Activated naive CD4-positive, alpha-beta T cell (primary cell): Measurements from ENCODE around the gene SLC27A3.
A peak's percentile ranks its signal among the peaks of the same experiment; 100 is the strongest.

ENCODE experiments used
- DNase-seq, 4 experiments: peaks; one replicate each; lab custom pipeline; 2025; lab: John Stamatoyannopoulos, UW

Gene SLC27A3

DNA sequence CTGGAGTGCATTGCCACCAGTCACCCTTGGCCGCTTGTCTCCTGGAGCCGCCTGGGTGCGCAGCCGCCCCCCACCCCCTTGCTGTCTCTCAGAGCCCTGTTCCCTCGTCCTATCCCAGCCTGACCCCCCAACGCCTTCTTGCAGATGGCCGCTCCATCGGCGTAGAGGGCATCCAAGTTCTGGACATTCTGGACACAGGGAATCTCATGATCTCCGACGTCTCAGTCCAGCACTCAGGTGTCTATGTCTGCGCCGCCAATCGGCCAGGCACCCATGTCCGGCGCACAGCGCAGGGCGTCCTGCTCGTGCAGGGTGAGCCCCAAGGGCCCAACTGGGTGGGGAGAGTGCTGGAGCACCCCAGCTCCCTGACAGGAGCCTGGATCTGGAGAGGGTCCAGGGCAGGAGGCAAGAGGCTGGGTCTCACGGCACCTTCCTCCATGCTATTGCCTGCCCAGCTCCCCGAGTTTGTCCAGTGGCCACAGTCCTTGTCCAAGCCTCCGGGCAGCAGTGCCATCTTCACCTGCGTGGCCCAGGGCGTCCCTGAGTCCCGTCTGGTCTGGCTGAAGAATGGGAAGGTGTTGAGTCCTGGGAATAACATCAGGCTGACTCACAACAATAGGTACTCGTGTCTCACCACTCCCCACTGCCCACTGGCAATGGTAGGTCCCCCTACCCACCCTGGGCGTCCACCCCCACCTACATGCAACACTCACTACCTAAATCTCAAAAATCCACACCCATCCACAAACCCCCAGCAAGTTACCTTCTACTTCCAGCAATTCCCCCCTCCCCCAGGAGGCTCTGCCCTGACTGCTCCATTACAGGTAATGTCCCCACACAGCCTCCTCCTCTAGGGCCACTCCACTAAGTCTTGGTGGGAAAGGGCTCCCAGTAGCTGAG, 24.6 kb downstream of the SLC27A3 start:
- no peak for DNase-seq

DNA sequence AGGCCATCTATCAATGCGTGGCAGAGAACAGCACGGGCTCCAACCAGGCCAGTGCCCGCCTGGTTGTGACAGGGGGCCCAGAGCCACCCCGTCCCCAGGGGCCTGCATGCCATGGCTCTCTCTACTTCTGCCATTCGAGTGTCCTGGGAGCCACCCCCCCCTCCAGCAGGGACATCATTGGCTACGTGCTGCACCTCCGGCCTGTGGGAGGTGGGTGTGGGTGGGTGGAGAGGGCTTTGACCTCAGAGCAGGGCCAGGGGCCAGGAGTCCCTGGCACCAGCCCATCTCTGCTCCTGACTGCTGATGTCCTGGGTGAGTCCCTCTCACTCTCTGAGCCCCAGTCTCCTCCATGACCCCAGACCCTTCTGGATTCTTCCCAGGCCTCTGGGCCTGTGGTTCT, 25.3 kb downstream of the SLC27A3 start:
- DNase-seq, result no peak

DNA sequence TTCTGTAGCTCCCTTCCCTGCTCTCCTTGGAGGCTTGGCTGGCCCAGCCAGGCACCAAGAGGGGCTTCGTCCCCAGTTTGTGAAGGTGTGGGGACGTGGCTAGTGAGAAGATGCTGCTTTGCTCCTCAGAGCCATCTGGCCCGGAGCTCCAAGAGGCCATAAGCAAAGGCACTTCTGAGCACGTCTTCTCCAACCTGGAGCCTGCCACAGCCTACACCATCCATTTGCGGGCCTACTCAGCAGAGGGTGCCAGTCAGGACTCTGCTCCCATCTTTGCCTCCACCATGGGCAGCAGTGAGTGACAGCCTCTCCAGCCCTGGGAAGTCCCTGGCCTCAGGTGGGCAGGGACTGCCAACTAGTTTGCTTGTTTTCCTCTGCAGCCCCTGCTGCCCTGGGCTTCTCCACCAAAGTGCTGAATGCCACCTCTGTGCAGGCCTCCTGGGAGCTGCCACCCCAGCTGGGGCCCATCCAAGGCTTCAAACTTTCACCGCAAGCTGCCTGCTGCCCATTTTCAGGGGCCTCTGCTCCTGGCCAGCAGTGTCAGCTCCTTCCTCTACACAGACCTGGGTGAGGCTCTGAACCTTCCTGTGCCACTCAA, 25.9 kb downstream of the SLC27A3 start:
- DNase-seq, result no peak

DNA sequence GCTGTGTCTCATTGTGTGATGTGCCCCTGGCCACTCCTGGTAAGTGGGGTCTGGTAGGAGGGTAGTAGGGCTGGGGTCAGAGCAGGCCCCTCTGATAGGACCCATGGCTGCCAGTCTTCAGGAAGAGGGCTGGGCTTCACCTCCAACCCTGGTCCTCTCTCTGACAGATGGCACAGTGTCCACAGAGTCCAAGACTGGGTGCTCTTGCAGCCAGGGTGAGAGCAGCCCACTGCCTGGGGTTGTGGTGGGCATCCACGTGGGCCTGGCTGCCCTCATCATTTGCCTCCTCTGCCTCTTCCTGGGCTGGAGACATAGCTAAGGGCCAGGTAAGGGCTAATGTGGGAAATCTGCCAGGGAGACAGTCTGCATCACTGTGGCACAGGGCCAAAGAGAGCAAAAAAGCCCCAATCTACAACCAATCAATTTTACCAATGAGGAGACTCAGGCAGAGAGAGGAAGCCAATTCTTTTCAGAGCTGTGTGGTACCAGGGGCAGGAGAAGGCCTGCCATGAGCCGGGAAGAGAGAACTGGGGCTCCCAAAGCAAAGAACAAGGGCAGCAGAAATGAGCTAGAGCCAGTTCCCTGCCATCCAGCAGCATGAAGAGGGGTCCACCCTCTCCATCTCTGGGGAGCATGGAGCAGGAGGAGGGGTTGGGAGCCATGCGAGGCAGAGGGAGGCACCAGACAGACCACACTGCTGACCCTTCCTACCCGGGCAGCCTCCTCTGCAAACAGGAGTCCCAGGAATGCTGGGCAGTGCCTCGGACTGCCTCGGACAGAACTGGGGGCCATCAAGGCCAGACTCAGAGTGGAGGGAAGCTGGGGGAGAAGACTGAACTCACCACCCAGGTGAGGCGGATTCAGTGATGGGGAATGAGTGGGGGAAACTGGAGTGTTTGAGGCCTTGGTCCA, 26.8 kb downstream of the SLC27A3 start:
- DNase-seq, result no peak

DNA sequence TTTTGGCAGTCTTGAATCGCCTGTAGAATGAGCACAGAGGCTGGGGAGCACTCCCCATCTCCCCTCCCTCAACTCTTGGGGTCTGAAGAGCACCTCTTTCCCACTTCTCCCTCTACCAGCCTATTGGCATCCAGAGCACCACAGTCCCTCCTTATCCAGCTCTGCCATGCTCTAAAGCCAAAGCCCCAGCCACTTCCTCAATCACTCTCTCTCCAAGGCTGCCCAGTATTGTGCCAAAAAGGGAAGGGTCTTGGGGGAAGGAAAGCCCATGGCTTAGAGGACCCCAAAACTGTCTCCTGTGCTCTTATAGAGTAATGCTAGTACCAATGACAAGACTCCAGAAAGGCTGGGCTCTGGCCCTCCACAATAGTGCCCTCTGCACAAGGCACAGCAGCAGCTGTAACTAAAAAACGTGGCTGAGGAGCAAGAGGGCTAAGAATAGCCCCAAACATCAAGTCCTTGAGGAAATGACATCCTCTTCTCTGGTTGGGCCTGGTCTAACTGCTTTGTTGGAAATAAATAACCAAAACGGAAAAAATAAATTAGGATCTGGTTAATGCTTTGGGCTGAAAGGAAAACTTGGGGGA, 28.4 kb downstream of the SLC27A3 start:
- no peak for DNase-seq

DNA sequence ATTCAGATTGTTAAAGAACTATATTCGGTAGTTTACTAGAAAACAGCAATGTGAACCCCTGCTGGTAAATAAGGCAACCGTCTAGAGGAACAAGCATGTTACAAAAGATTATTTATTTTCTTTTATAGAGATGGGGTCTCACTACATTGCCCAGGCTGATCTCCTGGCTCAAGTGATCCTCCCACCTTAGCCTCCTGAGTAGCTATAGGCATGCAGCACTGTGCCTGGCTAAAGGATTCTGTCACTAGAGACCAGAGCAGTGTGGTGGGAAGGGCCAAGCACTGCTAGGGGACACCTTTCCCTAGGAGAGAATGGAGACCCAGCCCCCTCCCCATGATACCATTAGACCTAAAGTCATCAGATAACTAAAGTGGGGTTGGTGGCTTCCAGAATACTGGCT, 28.9 kb downstream of the SLC27A3 start:
- DNase-seq, result no peak

DNA sequence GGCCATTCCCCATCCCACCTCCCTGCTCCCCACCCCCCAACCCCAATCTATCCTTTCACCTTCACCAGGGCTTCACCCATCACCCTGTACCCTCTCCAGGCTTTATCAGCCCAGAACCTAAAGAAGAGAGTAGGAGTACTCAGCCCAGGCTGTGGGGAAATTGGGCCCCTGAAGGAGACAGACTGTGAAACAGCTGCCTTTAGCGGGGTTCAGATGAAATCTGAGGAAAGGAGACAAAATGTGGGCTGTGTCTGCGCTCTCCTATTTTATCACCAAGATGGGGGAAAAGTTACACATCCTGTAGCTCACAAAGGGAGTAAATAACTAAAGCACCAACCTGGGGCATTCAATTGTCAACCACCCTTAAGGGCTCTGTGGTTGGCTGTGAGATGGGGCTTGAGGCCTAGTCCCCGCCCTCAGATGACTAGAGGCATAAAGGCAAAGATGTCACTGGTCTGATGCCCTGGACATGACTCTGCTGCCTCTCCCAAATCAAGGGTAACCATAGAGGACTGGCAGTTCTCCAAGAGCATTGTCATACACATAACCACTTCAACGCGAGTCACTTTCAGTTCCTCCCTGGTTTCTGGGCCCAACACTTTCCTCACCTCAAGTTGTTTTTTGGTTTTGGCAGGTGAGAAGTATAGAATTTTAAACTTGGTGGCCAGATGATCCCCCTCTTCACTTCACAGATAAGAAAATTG, 30.0 kb downstream of the SLC27A3 start:
- peak in 1 of 4 experiments; percentile 13 for DNase-seq

DNA sequence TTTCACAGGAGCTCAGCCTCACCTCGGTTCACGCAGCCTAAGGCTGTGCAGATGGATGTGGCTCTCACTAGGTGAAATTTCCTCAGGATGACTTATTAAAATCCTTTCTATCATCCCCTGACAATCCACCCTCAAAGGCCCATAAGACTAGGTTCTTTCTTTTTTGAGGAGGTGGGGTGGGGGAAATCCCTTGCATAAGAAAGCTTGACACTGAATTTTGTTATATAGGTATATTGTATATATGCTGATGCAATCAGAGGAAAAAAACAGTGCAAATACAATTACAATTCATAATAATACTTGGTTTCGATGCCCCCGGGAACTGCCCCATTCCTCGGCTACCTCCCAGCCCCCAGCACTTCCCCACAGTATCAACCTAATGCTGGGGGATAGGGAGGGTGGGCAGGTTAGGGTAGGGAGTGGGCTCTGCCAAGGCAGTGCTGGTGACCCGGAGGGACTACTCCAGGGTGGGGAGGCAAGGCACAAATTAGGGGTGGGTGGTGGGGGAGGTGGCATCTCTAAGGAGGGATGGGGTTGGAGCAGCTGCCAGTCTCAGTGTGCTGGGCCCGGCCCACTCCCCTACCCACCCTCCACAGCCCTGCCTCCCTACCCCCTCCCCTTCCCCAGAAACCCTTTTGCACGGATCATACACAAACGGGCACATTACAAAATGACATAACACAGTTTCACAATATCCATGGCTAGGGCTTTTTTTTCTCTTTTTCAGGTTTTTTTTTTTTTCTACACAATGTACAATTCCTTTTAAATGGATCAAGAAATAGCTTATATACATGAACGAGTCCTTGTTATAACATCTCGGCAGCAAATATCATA, 30.9 kb downstream of the SLC27A3 start:
- no peak for DNase-seq

DNA sequence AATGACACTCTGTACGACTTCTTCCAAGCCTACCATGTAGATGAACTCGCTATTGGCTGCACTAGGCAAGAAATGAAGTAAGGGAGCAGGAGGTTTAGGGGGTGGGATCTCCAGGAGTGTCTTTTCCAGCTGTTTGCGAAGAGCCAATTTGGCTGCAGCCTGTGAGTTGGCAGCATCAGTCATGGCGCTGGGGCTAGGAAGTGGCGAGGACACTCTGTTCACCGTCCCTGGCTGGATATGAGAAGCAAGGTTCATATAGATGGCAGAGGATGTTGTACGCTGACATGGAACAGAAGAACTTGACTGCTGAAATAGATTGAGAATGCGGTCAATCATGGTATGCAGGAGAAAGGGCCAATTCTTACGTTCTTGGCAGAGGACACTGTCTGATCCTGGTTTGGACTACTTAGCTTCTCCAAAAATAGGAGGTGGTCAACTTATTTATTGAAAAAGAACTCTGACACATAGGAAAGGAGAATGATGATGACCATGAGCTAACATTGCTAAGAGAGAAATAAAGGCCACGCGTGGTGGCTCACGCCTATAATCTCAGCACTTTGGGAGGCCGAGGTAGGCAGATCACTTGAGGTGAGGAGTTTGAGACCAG, 41.2 kb downstream of the SLC27A3 start:
- DNase-seq, result no peak

DNA sequence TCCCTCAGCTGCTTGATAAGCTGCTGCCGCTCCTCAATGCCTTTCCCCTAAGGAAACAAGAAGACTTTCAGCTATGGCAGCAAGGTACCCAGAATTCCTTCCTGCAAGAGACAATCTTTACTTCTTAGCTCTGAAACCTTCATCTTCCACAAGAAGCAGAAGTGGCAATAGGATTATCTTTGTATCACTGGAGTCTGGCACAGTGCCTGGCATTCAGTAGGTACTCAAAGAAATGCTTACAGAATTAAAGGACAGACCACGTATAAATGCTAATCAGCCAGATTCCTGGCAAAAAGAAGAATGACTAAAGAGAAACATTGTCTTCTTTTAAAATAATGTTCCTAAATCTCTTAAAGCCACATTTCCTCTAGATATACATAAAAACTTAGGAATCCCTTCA, 43.7 kb downstream of the SLC27A3 start:
- no peak for DNase-seq

DNA sequence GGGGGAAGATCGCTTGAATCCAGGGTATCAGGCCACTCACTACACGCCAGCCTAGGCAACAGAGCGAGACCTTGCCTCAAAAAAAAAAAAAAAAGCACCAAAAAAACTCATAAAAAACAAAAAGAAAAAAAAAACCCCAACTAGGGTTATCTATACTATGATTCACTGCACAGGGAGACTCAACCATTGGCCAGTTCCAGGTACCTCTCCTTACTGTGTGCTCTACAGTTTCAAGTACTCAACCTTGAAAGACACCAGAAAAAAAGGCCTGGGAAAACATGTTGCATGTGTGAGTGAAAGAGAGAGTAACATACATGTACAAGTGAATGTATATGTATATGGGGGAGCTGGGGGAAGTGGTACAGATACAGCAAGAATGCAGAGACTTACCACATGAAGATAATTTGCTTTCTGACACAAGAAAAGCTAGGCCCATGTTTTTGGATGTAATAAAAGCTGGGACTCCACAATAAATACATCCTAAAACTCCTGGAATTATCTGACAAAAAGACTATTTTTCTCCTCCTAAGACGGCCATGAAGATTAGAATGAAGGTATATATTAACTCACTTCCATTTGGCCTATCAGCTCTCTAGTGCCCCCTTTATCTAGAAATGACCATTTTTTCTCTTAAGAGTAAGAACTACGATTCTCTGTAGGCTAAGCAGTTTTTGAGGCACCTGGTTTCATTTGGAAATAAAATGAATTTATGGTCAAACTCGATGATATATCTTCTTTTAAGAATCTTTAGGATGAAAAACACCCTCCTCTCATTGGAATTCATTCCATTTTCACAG, 52.2 kb downstream of the SLC27A3 start:
- DNase-seq, result no peak
